Calu3 (cell line): ENCODE measurements around the gene CCZ1B. TPM values are rescaled to one million over a fixed set of nuclear protein-coding genes. Genes with fewer than 3 reads are reported as not detected.
"Not testable (repeated sequence)": the region's sequence is repeated elsewhere in the genome, so short reads cannot be mapped to it uniquely, and the experiment has no call there.

Experiments
- BruUV-seq: library from RNA; stranded (reverse); fragments of 400-500 nt; replicated peaks from 2 replicates; lab custom pipeline; 2021; lab: Mats Ljungman, UMichigan
- CTCF ChIA-PET: fragments of 300-600 bp; sonication (Branson Sonifier 250); formaldehyde crosslinking; loops from one replicate; lab custom pipeline; 2022; ENCODE audit warnings: antibody characterized with exemption; lab: Charles Lee
- DNase-seq: peaks from one replicate; pipeline ENCODE4 v3.0.0; 2022
- H3K27ac Mint-ChIP-seq: one replicate; pipeline ENCODE4 v1.8.0; 2022; ENCODE audit warnings: mixed read lengths; ENCODE audit not compliant: unreplicated experiment
- H3K27me3 Mint-ChIP-seq: one replicate; pipeline ENCODE4 v1.8.0; 2022; ENCODE audit warnings: mixed read lengths; ENCODE audit not compliant: unreplicated experiment
- H3K36me3 Mint-ChIP-seq: one replicate; pipeline ENCODE4 v1.8.0; 2022; ENCODE audit warnings: mild to moderate bottlenecking, moderate library complexity, mixed read lengths; ENCODE audit not compliant: insufficient read depth, unreplicated experiment
- H3K4me1 Mint-ChIP-seq: one replicate; pipeline ENCODE4 v1.8.0; 2022; ENCODE audit warnings: mild to moderate bottlenecking, low read depth, mixed read lengths; ENCODE audit not compliant: unreplicated experiment
- H3K4me3 Mint-ChIP-seq: one replicate; pipeline ENCODE4 v1.8.0; 2022; ENCODE audit warnings: mild to moderate bottlenecking, low read depth, moderate library complexity, mixed read lengths; ENCODE audit not compliant: unreplicated experiment
- H3K9me3 Mint-ChIP-seq: one replicate; pipeline ENCODE4 v1.8.0; 2022; ENCODE audit warnings: low read depth, mixed read lengths; ENCODE audit not compliant: unreplicated experiment
- intact Hi-C: fragments of 100-400 bp; cut with micrococcal nuclease; formaldehyde crosslinking; loops from one replicate; pipeline ENCODE4 v1.10.0; 2022; ENCODE audit not compliant: unreplicated experiment
- total RNA-seq: library from RNA; stranded (reverse); gene quantifications from 2 replicates; pipeline ENCODE4 v1.2.3, GENCODE V29; 2022

The CCZ1B gene
- total RNA-seq, 1 experiment from 2014 or later = 111 TPM

GRCh38 chr7:6797218-6797617 is 28.9 kb downstream of the CCZ1B start:
- H3K4me3 Mint-ChIP-seq, H3K9me3 Mint-ChIP-seq, CTCF ChIA-PET, H3K27me3 Mint-ChIP-seq, H3K4me1 Mint-ChIP-seq, intact Hi-C loops, H3K36me3 Mint-ChIP-seq, DNase-seq, BruUV-seq, H3K27ac Mint-ChIP-seq: not testable (repeated sequence)

DNA sequence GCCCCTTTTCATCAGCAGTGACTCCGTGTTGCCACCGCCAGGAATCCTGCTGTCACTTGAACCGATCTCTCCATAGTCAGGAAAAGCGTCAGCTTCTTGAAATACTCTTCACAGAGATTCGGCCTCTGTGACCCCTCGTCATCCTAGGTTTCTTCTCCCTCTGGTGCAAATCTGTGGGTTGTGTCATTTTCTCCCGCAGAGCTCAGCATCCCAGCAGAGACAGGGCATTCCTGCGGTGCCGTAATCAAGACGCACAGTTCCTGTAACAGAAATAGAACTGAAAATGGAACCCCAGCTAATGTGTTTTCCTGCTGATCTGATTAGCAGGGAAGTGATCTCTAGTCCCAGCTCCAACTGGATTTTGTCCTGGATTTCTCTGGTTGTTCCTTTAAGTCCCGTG is 31.8 kb downstream of the CCZ1B start:
- intact Hi-C loops, BruUV-seq, CTCF ChIA-PET, H3K4me3 Mint-ChIP-seq, DNase-seq, H3K9me3 Mint-ChIP-seq, H3K4me1 Mint-ChIP-seq, H3K36me3 Mint-ChIP-seq, H3K27ac Mint-ChIP-seq, H3K27me3 Mint-ChIP-seq: not testable (repeated sequence)

DNA sequence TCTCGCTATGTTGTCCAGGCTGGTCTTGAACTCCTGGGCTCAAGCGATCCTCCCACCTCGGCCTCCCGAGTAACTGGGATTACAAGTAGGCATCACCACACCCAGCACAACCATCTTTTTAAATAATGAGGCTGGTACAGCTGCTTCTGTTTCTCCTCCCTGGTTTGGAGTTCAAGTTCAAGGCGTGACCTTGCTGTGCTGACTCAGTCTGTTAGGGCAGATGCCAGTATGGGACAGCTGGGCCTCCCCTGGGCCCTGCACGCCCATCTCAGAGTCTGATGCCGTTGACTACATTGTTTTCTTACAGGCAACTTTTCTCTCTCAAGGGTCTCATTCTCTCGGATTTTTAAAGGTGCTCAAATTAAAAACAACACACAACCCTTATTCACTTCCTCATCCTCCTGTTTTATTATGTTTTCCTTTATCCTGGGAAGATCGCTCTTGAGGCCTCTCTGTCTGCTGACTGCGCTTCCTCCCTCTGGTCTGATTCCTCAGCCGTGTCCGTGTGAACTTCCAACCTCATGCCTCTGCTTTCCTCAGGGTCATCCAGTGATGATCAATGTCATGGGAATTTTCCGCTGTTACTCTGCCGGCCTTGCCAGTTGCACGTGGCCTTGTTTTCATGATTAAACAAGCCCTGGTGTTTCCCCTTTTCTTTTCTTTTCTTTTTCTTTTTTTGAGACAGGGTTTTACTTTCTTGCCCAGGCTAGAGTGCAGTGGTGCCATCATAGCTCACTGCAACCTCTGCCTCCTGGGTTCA is 33.8 kb downstream of the CCZ1B start:
- DNase-seq, H3K4me1 Mint-ChIP-seq: not testable (repeated sequence)

DNA sequence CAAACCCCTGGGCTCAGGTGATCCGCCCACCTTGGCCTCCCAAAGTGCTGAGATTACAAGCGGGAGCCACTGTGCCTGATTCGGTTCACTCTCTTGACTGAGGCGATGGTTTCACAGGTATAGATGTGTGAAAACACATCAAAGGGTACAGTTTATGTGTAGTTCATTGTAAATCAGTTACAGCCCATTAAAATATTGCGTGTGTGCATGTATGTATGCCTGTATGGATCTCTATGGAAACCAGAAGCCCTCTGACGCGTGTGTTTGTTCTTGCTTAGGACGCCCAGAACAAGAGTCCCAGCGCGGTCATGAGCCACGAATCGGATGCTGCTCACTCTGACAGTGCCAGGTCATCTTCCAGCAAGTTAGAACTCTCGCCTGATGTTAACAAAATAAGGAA is 36.7 kb downstream of the CCZ1B start:
- BruUV-seq, CTCF ChIA-PET, intact Hi-C loops: not testable (repeated sequence)

More for the DNA sequence above, 33.8 kb downstream of the CCZ1B start:
- BruUV-seq, intact Hi-C loops, CTCF ChIA-PET, H3K27me3 Mint-ChIP-seq, H3K9me3 Mint-ChIP-seq, H3K36me3 Mint-ChIP-seq, H3K4me3 Mint-ChIP-seq: not testable (repeated sequence)
- H3K27ac Mint-ChIP-seq = peak overlapping the region; percentile 61

GRCh38 chr7:6781581-6781980 is 44.5 kb downstream of the CCZ1B start:
- H3K4me1 Mint-ChIP-seq, H3K36me3 Mint-ChIP-seq, H3K9me3 Mint-ChIP-seq, H3K4me3 Mint-ChIP-seq, intact Hi-C loops, CTCF ChIA-PET, H3K27ac Mint-ChIP-seq, H3K27me3 Mint-ChIP-seq, BruUV-seq, DNase-seq: not testable (repeated sequence)

More for the DNA sequence above, 36.7 kb downstream of the CCZ1B start:
- not testable (repeated sequence) for H3K4me1 Mint-ChIP-seq, H3K27ac Mint-ChIP-seq, H3K9me3 Mint-ChIP-seq, DNase-seq, H3K36me3 Mint-ChIP-seq, H3K4me3 Mint-ChIP-seq, H3K27me3 Mint-ChIP-seq

GRCh38 chr7:6761186-6761585 is 64.9 kb downstream of the CCZ1B start:
- H3K9me3 Mint-ChIP-seq, DNase-seq, BruUV-seq, H3K4me1 Mint-ChIP-seq, CTCF ChIA-PET, H3K36me3 Mint-ChIP-seq, H3K4me3 Mint-ChIP-seq, H3K27me3 Mint-ChIP-seq, intact Hi-C loops, H3K27ac Mint-ChIP-seq: not testable (repeated sequence)

DNA sequence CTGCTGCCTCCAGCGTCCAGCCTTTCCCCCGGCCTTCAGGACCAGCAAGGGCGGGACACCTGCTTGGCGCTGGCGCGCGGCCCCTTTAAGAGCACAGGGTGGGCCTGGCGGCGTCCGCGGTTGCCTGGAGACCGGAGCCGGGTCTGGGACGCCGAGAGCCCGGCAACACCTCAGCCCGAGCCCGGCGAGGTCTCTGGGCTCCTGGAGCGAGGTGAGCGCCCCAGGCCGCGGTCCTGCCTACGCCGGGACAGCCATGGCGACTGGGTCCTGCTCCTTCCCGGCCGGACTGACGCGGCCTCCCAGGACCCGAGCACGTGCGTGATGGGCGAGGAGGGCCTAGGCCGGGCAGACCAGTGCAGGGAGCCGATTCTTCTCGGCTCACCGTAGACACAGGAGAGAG is 72.1 kb downstream of the CCZ1B start, which contains the start of gene RSPH10B2:
Gene RSPH10B2, plus strand, starts transcription at position 140 of the 400 bp plus-strand sequence. CDS start 3,575 bp downstream, outside the sequence.
- H3K4me3 Mint-ChIP-seq, H3K36me3 Mint-ChIP-seq, BruUV-seq, H3K4me1 Mint-ChIP-seq, CTCF ChIA-PET, H3K27me3 Mint-ChIP-seq, intact Hi-C loops, H3K9me3 Mint-ChIP-seq, H3K27ac Mint-ChIP-seq: not testable (repeated sequence)
- peak; percentile 4 for DNase-seq

DNA sequence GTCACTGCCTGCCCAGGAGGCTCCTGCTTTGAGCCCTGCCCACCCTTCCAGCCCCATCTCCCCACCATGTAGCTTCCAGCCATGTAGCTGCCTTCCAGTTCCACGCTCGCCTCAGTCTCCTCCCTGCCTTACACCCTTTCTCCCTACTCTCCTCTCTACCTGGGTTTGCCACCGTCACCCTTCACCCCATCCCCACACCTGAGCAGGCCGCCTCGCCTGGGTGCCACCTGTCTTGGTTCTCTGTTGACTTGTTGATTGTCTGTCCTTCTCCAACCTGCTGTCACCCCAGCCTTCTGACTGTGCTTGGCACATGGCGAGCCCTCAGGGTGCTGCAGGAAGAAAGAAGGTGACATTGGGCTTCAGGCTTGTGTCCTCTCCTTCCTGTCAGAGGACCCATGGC is 75.9 kb downstream of the CCZ1B start:
- H3K27ac Mint-ChIP-seq, H3K4me3 Mint-ChIP-seq, BruUV-seq, CTCF ChIA-PET, H3K9me3 Mint-ChIP-seq, intact Hi-C loops, H3K27me3 Mint-ChIP-seq, H3K36me3 Mint-ChIP-seq, H3K4me1 Mint-ChIP-seq, DNase-seq: not testable (repeated sequence)

GRCh38 chr7:6749335-6749734 is 76.7 kb downstream of the CCZ1B start:
- intact Hi-C loops, H3K27me3 Mint-ChIP-seq, H3K9me3 Mint-ChIP-seq, H3K27ac Mint-ChIP-seq, BruUV-seq, CTCF ChIA-PET, DNase-seq, H3K4me1 Mint-ChIP-seq, H3K4me3 Mint-ChIP-seq: not testable (repeated sequence)
- peaks cover 13% of the 10 kb centered on the region for H3K36me3 Mint-ChIP-seq
